ENCODE results near the gene TUBD1. TPM values are rescaled to one million over a fixed set of nuclear protein-coding genes. Genes with fewer than 3 reads are reported as not detected.

Gene TUBD1
- total and polyA plus RNA-seq, 2 of the 13 experiments (the other 11 are each of a cell fraction or from before 2014, with no cell fraction given): 18.2 to 25.9 TPM

- TF ChIP-seq ZNF101 (CRISPR knock-in tag; IDR thresholded peaks at IDR 0.05; ENCODE audit: borderline replicate concordance, low read depth): no peak
- TF ChIP-seq ZNF296 (CRISPR knock-in tag; conservative IDR thresholded peaks at IDR 0.05): peak; percentile 89; the same call in 1 of the 2 replicates
- TF ChIP-seq CREB3 (CRISPR knock-in tag; IDR thresholded peaks at IDR 0.05): peak; percentile 97
- TF ChIP-seq ZBTB10 (CRISPR knock-in tag; IDR thresholded peaks at IDR 0.05; ENCODE audit: borderline replicate concordance): peak; percentile 80; the same call in 1 of the 2 replicates
- peak; percentile 77 for TF ChIP-seq ARNTL (CRISPR knock-in tag; IDR thresholded peaks at IDR 0.05)
- 0 out of 2 replicates have a peak, but pooled peaks have one; percentile 78 for TF ChIP-seq ZNF513 (CRISPR knock-in tag; conservative IDR thresholded peaks at IDR 0.05)
- no peak for TF ChIP-seq MTF2 (CRISPR knock-in tag; IDR thresholded peaks at IDR 0.05; ENCODE audit: borderline replicate concordance)
- TF ChIP-seq ARID3A (IDR thresholded peaks at IDR 0.05; ENCODE audit: low read depth, low read length): no peak; the same call in 1 of the 2 replicates
- peak; percentile 78; the same call in 1 of the 2 replicates for TF ChIP-seq ZNF773 (CRISPR knock-in tag; IDR thresholded peaks at IDR 0.05; ENCODE audit: borderline replicate concordance)
- TF ChIP-seq TMF1 (CRISPR knock-in tag; IDR thresholded peaks at IDR 0.05; ENCODE audit: low read depth): no peak; the same call in 1 of the 2 replicates
- TF ChIP-seq ASH2L (IDR thresholded peaks at IDR 0.05; ENCODE audit: insufficient read length, low read depth, low read length): peak; percentile 86
- 0 out of 2 replicates have a peak, but pooled peaks have one; percentile 43 for TF ChIP-seq ZNF546 (CRISPR knock-in tag; conservative IDR thresholded peaks at IDR 0.05)
- no peak for TF ChIP-seq ZNF121 (CRISPR knock-in tag; IDR thresholded peaks at IDR 0.05)
- no peak for TF ChIP-seq ZNF609 (CRISPR knock-in tag; IDR thresholded peaks at IDR 0.05; ENCODE audit: borderline replicate concordance)
- no peak; the same call in 1 of the 2 replicates for TF ChIP-seq ZNF124 (CRISPR knock-in tag; IDR thresholded peaks at IDR 0.05)
- TF ChIP-seq ZMYM4 (CRISPR knock-in tag; IDR thresholded peaks at IDR 0.05): peak; percentile 84
Observed at GRCh38 chr17:59892924-59893675, at the start of gene TUBD1, which contains the start of gene RPS6KB1 (continued).
